HEK293 (cell line): ENCODE data around the gene DENND5A.

ENCODE experiments used
- CTCF ChIP-seq: fragments of 450-650 bp; formaldehyde crosslinking; IDR thresholded peaks from 2 replicates; pipeline ENCODE4 v1.5.1; 2016; ENCODE audit warnings: missing biosample characterization, missing genetic modification characterization
- SALL2 ChIP-seq: fragments of 450-650 bp; formaldehyde crosslinking; IDR thresholded peaks from 2 replicates; pipeline ENCODE4 v1.5.0; 2017; ENCODE audit warnings: missing biosample characterization, mild to moderate bottlenecking, missing genetic modification characterization, borderline replicate concordance
- ZBTB26 ChIP-seq: fragments of 450-650 bp; formaldehyde crosslinking; optimal IDR thresholded peaks from 2 replicates; pipeline ENCODE3; 2016; ENCODE audit warnings: missing biosample characterization, mild to moderate bottlenecking, missing genetic modification characterization
- ZNF140 ChIP-seq: fragments of 450-650 bp; formaldehyde crosslinking; IDR thresholded peaks from 2 replicates; pipeline ENCODE4 v1.5.1; 2016; ENCODE audit warnings: missing biosample characterization, missing genetic modification characterization
- ZNF660 ChIP-seq: fragments of 450-650 bp; IDR thresholded peaks from 2 replicates; pipeline ENCODE4 v1.5.1; 2018; ENCODE audit warnings: missing biosample characterization, mild to moderate bottlenecking, missing genetic modification characterization
- ZSCAN5A ChIP-seq: fragments of 450-650 bp; formaldehyde crosslinking; IDR thresholded peaks from 2 replicates; pipeline ENCODE4 v1.5.1; 2016; ENCODE audit warnings: missing biosample characterization, missing genetic modification characterization
- TF ChIP-seq, protein P1 (sequence below): IDR thresholded peaks from 2 replicates; pipeline ENCODE4 v1.6.1; 2011; ENCODE audit warnings: mild to moderate bottlenecking, low read depth, low read length, borderline replicate concordance

DNA sequence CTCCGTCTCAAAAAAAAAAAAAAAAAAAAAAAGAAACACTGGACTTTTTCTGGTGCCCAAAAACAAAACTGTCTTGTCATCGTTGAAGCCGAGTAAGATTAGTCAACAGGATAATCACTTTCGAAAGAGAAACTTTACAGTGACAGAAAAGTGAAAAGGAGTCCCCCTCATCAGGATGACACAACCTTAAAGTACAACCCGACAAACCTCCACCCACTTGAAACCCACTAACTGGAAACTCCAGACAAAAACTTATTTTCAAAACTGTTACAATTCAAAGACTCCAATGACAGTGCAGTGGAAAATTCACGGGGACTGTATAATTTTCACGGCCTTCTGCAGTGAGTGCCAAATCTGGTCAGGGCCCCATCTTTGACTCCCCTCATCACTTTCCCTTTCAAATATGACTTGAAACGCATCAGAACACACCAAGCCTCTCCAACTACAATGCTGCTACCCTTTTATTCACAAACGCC is 1.3 kb downstream of the DENND5A start:
- TF ChIP-seq ZNF140 (tag by site-specific recombination) (no peak), ZNF660 (tag by site-specific recombination) (no peak), ZSCAN5A (tag by site-specific recombination) (no peak), CTCF (tag by site-specific recombination) (no peak), SALL2 (tag by site-specific recombination) (no peak), ZBTB26 (tag by site-specific recombination) (no peak)
- TF ChIP-seq, protein P1, sequence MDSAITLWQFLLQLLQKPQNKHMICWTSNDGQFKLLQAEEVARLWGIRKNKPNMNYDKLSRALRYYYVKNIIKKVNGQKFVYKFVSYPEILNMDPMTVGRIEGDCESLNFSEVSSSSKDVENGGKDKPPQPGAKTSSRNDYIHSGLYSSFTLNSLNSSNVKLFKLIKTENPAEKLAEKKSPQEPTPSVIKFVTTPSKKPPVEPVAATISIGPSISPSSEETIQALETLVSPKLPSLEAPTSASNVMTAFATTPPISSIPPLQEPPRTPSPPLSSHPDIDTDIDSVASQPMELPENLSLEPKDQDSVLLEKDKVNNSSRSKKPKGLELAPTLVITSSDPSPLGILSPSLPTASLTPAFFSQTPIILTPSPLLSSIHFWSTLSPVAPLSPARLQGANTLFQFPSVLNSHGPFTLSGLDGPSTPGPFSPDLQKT, result no peak
